Neural progenitor cell (in vitro differentiated cells): ENCODE data around the gene LRRC75A.

Source experiments
- EZH2 ChIP-seq: fragments of 200-600 bp; sonication (generic); IDR thresholded peaks from 2 replicates; pipeline ENCODE4 v1.6.1; 2017; ENCODE audit warnings: antibody characterized with exemption, mild to moderate bottlenecking, moderate library complexity
- EZH2phosphoT487 ChIP-seq: fragments of 200-600 bp; sonication (generic); IDR thresholded peaks from 2 replicates; pipeline ENCODE4 v1.6.1; 2017; ENCODE audit warnings: antibody characterized with exemption
- TF ChIP-seq, protein P1 (sequence below): fragments of 200-600 bp; sonication (generic); IDR thresholded peaks from 2 replicates; pipeline ENCODE4 v1.5.1; 2017; ENCODE audit warnings: antibody characterized with exemption, mild to moderate bottlenecking

DNA sequence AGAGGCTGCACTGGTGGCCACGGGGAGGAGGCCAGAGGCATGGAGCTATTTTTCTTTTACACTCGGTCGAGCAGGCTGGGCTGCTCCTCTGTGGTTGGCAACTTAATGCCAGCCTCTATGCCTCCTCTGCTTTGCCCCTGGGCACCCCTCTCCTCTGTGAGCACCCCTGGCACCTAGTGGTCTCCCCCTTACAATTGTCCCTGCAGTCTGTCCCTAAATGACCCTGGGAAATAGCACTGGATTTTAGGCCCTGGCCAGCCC lies 27.0 kb downstream of the LRRC75A start:
- TF ChIP-seq EZH2 (no peak), EZH2phosphoT487 (no peak)
- TF ChIP-seq, protein P1, sequence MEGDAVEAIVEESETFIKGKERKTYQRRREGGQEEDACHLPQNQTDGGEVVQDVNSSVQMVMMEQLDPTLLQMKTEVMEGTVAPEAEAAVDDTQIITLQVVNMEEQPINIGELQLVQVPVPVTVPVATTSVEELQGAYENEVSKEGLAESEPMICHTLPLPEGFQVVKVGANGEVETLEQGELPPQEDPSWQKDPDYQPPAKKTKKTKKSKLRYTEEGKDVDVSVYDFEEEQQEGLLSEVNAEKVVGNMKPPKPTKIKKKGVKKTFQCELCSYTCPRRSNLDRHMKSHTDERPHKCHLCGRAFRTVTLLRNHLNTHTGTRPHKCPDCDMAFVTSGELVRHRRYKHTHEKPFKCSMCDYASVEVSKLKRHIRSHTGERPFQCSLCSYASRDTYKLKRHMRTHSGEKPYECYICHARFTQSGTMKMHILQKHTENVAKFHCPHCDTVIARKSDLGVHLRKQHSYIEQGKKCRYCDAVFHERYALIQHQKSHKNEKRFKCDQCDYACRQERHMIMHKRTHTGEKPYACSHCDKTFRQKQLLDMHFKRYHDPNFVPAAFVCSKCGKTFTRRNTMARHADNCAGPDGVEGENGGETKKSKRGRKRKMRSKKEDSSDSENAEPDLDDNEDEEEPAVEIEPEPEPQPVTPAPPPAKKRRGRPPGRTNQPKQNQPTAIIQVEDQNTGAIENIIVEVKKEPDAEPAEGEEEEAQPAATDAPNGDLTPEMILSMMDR, result no peak
